H1 (cell line): Measurements from ENCODE around the gene ABCC6. TPM values are rescaled to one million over a fixed set of nuclear protein-coding genes. Genes with fewer than 3 reads are reported as not detected.

Source experiments
- CTCF ChIA-PET: fragments of 300-600 bp; sonication (Branson Sonifier 250); formaldehyde crosslinking; loops from one replicate; lab custom pipeline; 2021; ENCODE audit not compliant: partially characterized antibody; lab: Charles Lee
- POLR2A ChIA-PET: fragments of 300-600 bp; sonication (Branson Sonifier 250); formaldehyde crosslinking; loops from one replicate; lab custom pipeline; 2021; ENCODE audit warnings: inconsistent platforms; ENCODE audit not compliant: partially characterized antibody; lab: Charles Lee
- DNase-seq, 2 experiments: peaks; one replicate each; pipeline versions ENCODE4 v3.0.0 to v3.0.0-alpha.2; 2010 to 2022; ENCODE audit warnings: low spot score in 2 of 2, low read depth in 1 of 2, mixed read lengths in 1 of 2
- FAIRE-seq: peaks from 2 replicates; lab custom pipeline; 2011; peaks lifted over from hg19 to GRCh38; lab: Jason Lieb, UNC
- H2AFZ ChIP-seq: 2 replicates; pipeline ENCODE4 v1.8.1; 2012; ENCODE audit warnings: low read length, inconsistent platforms
- H2AK5ac ChIP-seq: 2 replicates; pipeline ENCODE4 v1.6.1; 2013; ENCODE audit warnings: low read depth, low read length
- H2BK120ac ChIP-seq: replicated peaks from 2 replicates; pipeline ENCODE3; 2013; ENCODE audit warnings: low read depth, low read length, inconsistent platforms
- H2BK12ac ChIP-seq: 2 replicates; pipeline ENCODE4 v1.6.1; 2013; ENCODE audit warnings: low read depth, low read length
- H2BK15ac ChIP-seq: 2 replicates; pipeline ENCODE4 v1.6.1; 2013; ENCODE audit warnings: low read length
- H2BK20ac ChIP-seq: 2 replicates; pipeline ENCODE4 v1.6.1; 2013; ENCODE audit warnings: low read length
- H2BK5ac ChIP-seq: 2 replicates; pipeline ENCODE4 v1.6.1; 2013; ENCODE audit warnings: low read depth, low read length
- H3K14ac ChIP-seq: 2 replicates; pipeline ENCODE4 v1.6.1; 2013; ENCODE audit warnings: inconsistent platforms; ENCODE audit not compliant: insufficient read length
- H3K18ac ChIP-seq: 2 replicates; pipeline ENCODE4 v1.6.1; 2013; ENCODE audit warnings: low read length; ENCODE audit errors: extremely low read depth
- H3K23ac ChIP-seq: 2 replicates; pipeline ENCODE4 v1.6.1; 2013; ENCODE audit warnings: inconsistent platforms; ENCODE audit not compliant: insufficient read length
- H3K23me2 ChIP-seq: 2 replicates; pipeline ENCODE4 v1.6.1; 2013; ENCODE audit warnings: low read depth, low read length
- H3K27ac ChIP-seq: 2 replicates; pipeline ENCODE4 v1.6.1; 2011; ENCODE audit warnings: low read depth, low read length, inconsistent platforms
- H3K27me3 ChIP-seq, 4 experiments: replicated peaks in 1 of 4; 1 replicate in 1 of 4; 2 replicates in 3 of 4; pipeline versions ENCODE4 v1.6.1 to v1.8.1; 2011 to 2013; ENCODE audit warnings: low read length in 3 of 4, mild to moderate bottlenecking in 3 of 4, inconsistent platforms in 2 of 4, mixed read lengths in 2 of 4, moderate library complexity in 1 of 4; ENCODE audit not compliant: control insufficient read depth in 3 of 4, insufficient read depth in 3 of 4; ENCODE audit errors: extremely low read depth in 1 of 4
- H3K36me3 ChIP-seq, 4 experiments: 2 replicates each; pipeline versions ENCODE4 v1.6.1 to v1.8.1; 2011 to 2013; ENCODE audit warnings: mild to moderate bottlenecking in 4 of 4, low read length in 3 of 4, moderate library complexity in 2 of 4, control low read depth in 1 of 4, inconsistent platforms in 1 of 4; ENCODE audit not compliant: insufficient read depth in 4 of 4, control insufficient read depth in 2 of 4
- H3K4ac ChIP-seq: replicated peaks from 2 replicates; pipeline ENCODE3; 2013; ENCODE audit warnings: low read length, low read depth, mixed read lengths, inconsistent platforms; ENCODE audit not compliant: insufficient read length
- H3K4me1 ChIP-seq, 4 experiments: replicated peaks in 1 of 4; 1 replicate in 1 of 4; 2 replicates in 3 of 4; pipeline versions ENCODE4 v1.6.1 to v1.8.1; 2011 to 2013; ENCODE audit warnings: low read length in 3 of 4, inconsistent platforms in 2 of 4, mixed read lengths in 1 of 4; ENCODE audit not compliant: insufficient read depth in 4 of 4, control insufficient read depth in 3 of 4
- H3K4me2 ChIP-seq, 2 experiments: 2 replicates each; pipeline versions ENCODE4 v1.6.1 to v1.8.1; 2011 to 2013; ENCODE audit warnings: low read depth in 2 of 2, low read length in 2 of 2, control low read depth in 1 of 2, inconsistent platforms in 1 of 2, mild to moderate bottlenecking in 1 of 2; ENCODE audit not compliant: insufficient read depth in 1 of 2
- H3K4me3 ChIP-seq, 4 experiments: fragments of 200-600, 300-600 bp in 1 of 4; sonication (generic), shearing (Covaris generic), sonication (Bioruptor Twin) in 1 of 4; 2 replicates each; pipeline versions ENCODE4 v1.5.1 to v1.8.1; 2011 to 2016; ENCODE audit warnings: low read length in 4 of 4, low read depth in 3 of 4, control low read depth in 2 of 4, inconsistent platforms in 2 of 4, mild to moderate bottlenecking in 2 of 4, mixed read lengths in 1 of 4, moderate library complexity in 1 of 4; ENCODE audit not compliant: insufficient read depth in 2 of 4; ENCODE audit errors: extremely low read depth in 1 of 4
- H3K56ac ChIP-seq: replicated peaks from 2 replicates; pipeline ENCODE3; 2013; ENCODE audit warnings: low read depth, mild to moderate bottlenecking, mixed read lengths, low read length, inconsistent platforms; ENCODE audit not compliant: insufficient read length
- H3K79me1 ChIP-seq: 2 replicates; pipeline ENCODE4 v1.6.1; 2013; ENCODE audit warnings: low read depth, low read length, control low read depth
- H3K79me2 ChIP-seq, 2 experiments: 2 replicates each; pipeline versions ENCODE4 v1.6.1 to v1.8.1; 2012 to 2013; ENCODE audit warnings: low read length in 2 of 2, mild to moderate bottlenecking in 2 of 2, inconsistent platforms in 1 of 2; ENCODE audit not compliant: insufficient read depth in 2 of 2, control insufficient read depth in 1 of 2
- H3K9ac ChIP-seq, 4 experiments: replicated peaks in 1 of 4; 1 replicate in 1 of 4; 2 replicates in 3 of 4; pipeline versions ENCODE4 v1.6.1 to v1.8.1; 2011 to 2013; ENCODE audit warnings: low read depth in 3 of 4, low read length in 3 of 4, control low read depth in 2 of 4, mild to moderate bottlenecking in 2 of 4, moderate library complexity in 2 of 4, inconsistent platforms in 1 of 4; ENCODE audit errors: extremely low read depth in 1 of 4
- H3K9me3 ChIP-seq, 2 experiments: 2 replicates each; pipeline versions ENCODE4 v1.6.1 to v1.8.1; 2012 to 2013; ENCODE audit warnings: mild to moderate bottlenecking in 2 of 2, moderate library complexity in 2 of 2, control low read depth in 1 of 2, inconsistent platforms in 1 of 2, low read depth in 1 of 2, low read length in 1 of 2, mixed read lengths in 1 of 2; ENCODE audit not compliant: insufficient read depth in 2 of 2
- H4K20me1 ChIP-seq, 2 experiments: replicated peaks in 1 of 2; 2 replicates each; pipeline versions ENCODE3 to v1.8.1; 2011 to 2013; ENCODE audit warnings: inconsistent platforms in 2 of 2, low read length in 2 of 2, mild to moderate bottlenecking in 1 of 2; ENCODE audit not compliant: insufficient read depth in 2 of 2, control insufficient read depth in 1 of 2
- H4K5ac ChIP-seq: 2 replicates; pipeline ENCODE4 v1.6.1; 2013; ENCODE audit warnings: low read length, low read depth, mixed read lengths, inconsistent platforms; ENCODE audit not compliant: insufficient read length
- H4K8ac ChIP-seq: 2 replicates; pipeline ENCODE4 v1.8.0; 2013; ENCODE audit warnings: mild to moderate bottlenecking, moderate library complexity, low read length, inconsistent platforms; ENCODE audit not compliant: insufficient read depth; ENCODE audit errors: extremely low read depth
- H4K91ac ChIP-seq: replicated peaks from 2 replicates; pipeline ENCODE3; 2013; ENCODE audit warnings: low read length, mixed read lengths, inconsistent platforms; ENCODE audit not compliant: insufficient read length
- ATF3 ChIP-seq: IDR thresholded peaks from 2 replicates; pipeline ENCODE4 v1.6.1; 2011; ENCODE audit warnings: low read depth, mild to moderate bottlenecking, low read length; ENCODE audit not compliant: insufficient read depth
- CREB1 ChIP-seq: IDR thresholded peaks from 2 replicates; pipeline ENCODE4 v1.6.1; 2012; ENCODE audit warnings: inconsistent platforms
- HDAC2 ChIP-seq, 2 experiments: fragments of 300-600 bp in 1 of 2; sonication (generic) in 1 of 2; IDR thresholded peaks; 2 replicates each; pipeline ENCODE4 v1.6.1; 2011 to 2012; ENCODE audit warnings: low read depth in 2 of 2, low read length in 2 of 2, mild to moderate bottlenecking in 2 of 2, moderate library complexity in 2 of 2, borderline replicate concordance in 1 of 2, inconsistent platforms in 1 of 2
- KDM1A ChIP-seq: fragments of 200-600, 300-600 bp; sonication (generic); IDR thresholded peaks from 2 replicates; pipeline ENCODE4 v1.7.1; 2016; ENCODE audit warnings: mild to moderate bottlenecking, low read length, borderline replicate concordance
- RAD21 ChIP-seq, 2 experiments: IDR thresholded peaks in 1 of 2; conservative IDR thresholded peaks in 1 of 2; 2 replicates each; pipeline ENCODE4 v1.6.1; 2011; ENCODE audit warnings: low read depth in 2 of 2, low read length in 2 of 2, improper control_type of control experiment in 1 of 2, inconsistent platforms in 1 of 2, mild to moderate bottlenecking in 1 of 2, moderate library complexity in 1 of 2
- SIRT6 ChIP-seq: IDR thresholded peaks from one replicate; pipeline ENCODE4 v1.7.1; 2012; ENCODE audit warnings: low read length, inconsistent platforms
- SIX5 ChIP-seq: IDR thresholded peaks from 2 replicates; pipeline ENCODE4 v1.6.1; 2011; ENCODE audit warnings: mild to moderate bottlenecking, low read depth, low read length
- WGBS, 2 experiments: shearing (Covaris generic) in 1 of 2; methylation state at CpG; one replicate each; pipeline versions ENCODE4 v1.1.6 to v1.1.7; 2013 to 2015; ENCODE audit warnings: low lambda C conversion rate in 2 of 2, mixed read lengths in 2 of 2, inconsistent platforms in 1 of 2, low coverage in 1 of 2, missing lambda C conversion rate in 1 of 2; ENCODE audit not compliant: insufficient replicate concordance in 2 of 2, insufficient coverage in 1 of 2, insufficient read length in 1 of 2; ENCODE audit errors: extremely low coverage in 1 of 2, missing lambda C conversion rate in 1 of 2; 5-methylcytosine and 5-hydroxymethylcytosine counted together
- polyA plus RNA-seq, 7 experiments: library from polyadenylated mRNA; depleted of rRNA in 3 of 7; stranded (reverse) in 5 of 7; unstranded in 2 of 7; fragments of >200 nt in 5 of 7; fragments of 200-250 nt in 2 of 7; gene quantifications; 1 replicate in 5 of 7; 2 replicates in 1 of 7; 4 replicates in 1 of 7; pipeline versions ENCODE4 v1.2.1 to v1.2.3, GENCODE V29; 2011 to 2013; ENCODE audit warnings: missing spikeins in 2 of 7, mixed read lengths in 2 of 7
- total RNA-seq: library from RNA; stranded (reverse); fragmentation: NEBNext Ultra II Directional; extraction: Animal tissue kit (Norgen Biotek cat#: 25700); gene quantifications from 2 replicates; pipeline ENCODE4 v1.2.1, GENCODE V29; 2021
- TF ChIP-seq, protein P1 (sequence below), 3 experiments: IDR thresholded peaks; 1 replicate in 2 of 3; 2 replicates in 1 of 3; pipeline versions ENCODE4 v1.5.1 to v1.6.1; 2011; ENCODE audit warnings: low read length in 3 of 3, mild to moderate bottlenecking in 3 of 3, inconsistent platforms in 2 of 3, low read depth in 1 of 3, moderate library complexity in 1 of 3; ENCODE audit not compliant: insufficient read depth in 1 of 3; ENCODE audit errors: control extremely low read depth in 1 of 3

ABCC6 gene
- total and polyA plus RNA-seq, 2 of the 8 experiments (the other 6 are each of a cell fraction or from before 2014, with no cell fraction given) = 1.6 to 1.8 TPM

DNA sequence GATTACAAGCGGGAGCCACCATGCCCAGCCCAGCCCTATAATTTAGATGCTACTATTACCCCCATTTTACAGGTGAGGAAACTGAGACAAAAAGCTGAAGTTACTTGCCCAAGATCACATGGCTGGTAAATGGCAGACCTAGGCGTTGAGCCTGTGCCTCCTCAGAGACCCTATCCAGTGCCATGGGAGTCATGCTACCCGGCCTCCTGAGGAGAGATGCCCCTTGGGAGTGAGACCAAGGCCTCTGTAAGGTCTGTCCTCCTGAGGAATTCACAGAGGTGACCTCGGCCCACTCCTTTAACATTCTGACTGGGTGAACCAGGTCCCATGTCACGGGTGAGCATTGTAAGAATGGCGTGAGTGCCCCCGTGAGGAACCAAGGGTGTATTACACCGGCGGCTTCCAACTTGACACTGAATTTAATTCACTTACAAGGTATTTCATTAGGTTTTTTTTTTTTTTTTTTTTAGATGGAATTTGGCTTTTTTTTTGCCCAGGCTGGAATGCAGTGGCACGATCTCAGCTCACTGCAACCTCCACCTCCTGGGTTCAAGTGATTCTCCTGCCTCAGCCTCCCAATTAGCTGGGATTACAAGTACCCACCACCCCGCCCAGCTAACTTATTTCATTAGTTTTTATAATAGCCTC lies 95.7 kb downstream of the ABCC6 start:
- ChIA-PET POLR2A (interaction anchor here (0.6 to 0.8 kb wide), 3 partner anchors 10 to 121 kb away, joined by 3 to 4 read pairs (median 4); no protein-coding TSS in a partner anchor), CTCF (interaction anchor here (0.6 to 2.7 kb wide), 15 partner anchors 8 to 507 kb away, joined by 3 to 16 read pairs (median 3); no protein-coding TSS in a partner anchor)
- WGBS, 2 experiments = 49% methylated on average over 11 of the region's 11 CpGs; no CpG with 5 or more reads in 1 of the 2 experiments
- H2BK15ac ChIP-seq = no peak overlapping the region
- no peaks in the 10 kb centered on the region for H3K27me3 ChIP-seq
- no peak overlapping the region for H3K4ac ChIP-seq
- TF ChIP-seq CREB1 = 0 out of 2 replicates have a peak, but pooled peaks have one; percentile 14
- TF ChIP-seq SIX5 = no peak
- TF ChIP-seq ATF3 = 0 out of 2 replicates have a peak, but pooled peaks have one; percentile 23
- TF ChIP-seq RAD21 (IDR thresholded peaks at IDR 0.05 in 1 of 2, conservative IDR thresholded peaks at IDR 0.05 in 1 of 2; ENCODE audit: low read depth in 2 of 2, low read length in 2 of 2) = peak; percentile 87 to 89
- TF ChIP-seq, protein P1, sequence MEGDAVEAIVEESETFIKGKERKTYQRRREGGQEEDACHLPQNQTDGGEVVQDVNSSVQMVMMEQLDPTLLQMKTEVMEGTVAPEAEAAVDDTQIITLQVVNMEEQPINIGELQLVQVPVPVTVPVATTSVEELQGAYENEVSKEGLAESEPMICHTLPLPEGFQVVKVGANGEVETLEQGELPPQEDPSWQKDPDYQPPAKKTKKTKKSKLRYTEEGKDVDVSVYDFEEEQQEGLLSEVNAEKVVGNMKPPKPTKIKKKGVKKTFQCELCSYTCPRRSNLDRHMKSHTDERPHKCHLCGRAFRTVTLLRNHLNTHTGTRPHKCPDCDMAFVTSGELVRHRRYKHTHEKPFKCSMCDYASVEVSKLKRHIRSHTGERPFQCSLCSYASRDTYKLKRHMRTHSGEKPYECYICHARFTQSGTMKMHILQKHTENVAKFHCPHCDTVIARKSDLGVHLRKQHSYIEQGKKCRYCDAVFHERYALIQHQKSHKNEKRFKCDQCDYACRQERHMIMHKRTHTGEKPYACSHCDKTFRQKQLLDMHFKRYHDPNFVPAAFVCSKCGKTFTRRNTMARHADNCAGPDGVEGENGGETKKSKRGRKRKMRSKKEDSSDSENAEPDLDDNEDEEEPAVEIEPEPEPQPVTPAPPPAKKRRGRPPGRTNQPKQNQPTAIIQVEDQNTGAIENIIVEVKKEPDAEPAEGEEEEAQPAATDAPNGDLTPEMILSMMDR (IDR thresholded peaks at IDR 0.05; ENCODE audit: control extremely low read depth in 1 of 3, insufficient read depth in 1 of 3, low read depth in 1 of 3, low read length in 3 of 3) = peak; percentile 66 to 72 (median 69)
- TF ChIP-seq SIRT6 = no peak
- 0 out of 4 replicates have a peak, but pooled peaks of 1 of the 2 experiments have one; percentile 35 for TF ChIP-seq HDAC2 (IDR thresholded peaks at IDR 0.05; ENCODE audit: borderline replicate concordance in 1 of 2, low read depth in 2 of 2, low read length in 2 of 2)
- peak; percentile 74 for TF ChIP-seq KDM1A
- no peak overlapping the region for H4K91ac ChIP-seq
- DNase-seq (peak; percentile 39 to 88), FAIRE-seq (peak; percentile 68)
- H2BK20ac ChIP-seq = no peak overlapping the region
- no peaks in the 10 kb centered on the region for H3K79me1 ChIP-seq
- H2BK12ac ChIP-seq = no peak overlapping the region
- H3K23ac ChIP-seq = no peak overlapping the region
- H3K36me3 ChIP-seq = peaks cover 11 to 48% (median 33%) of the 10 kb centered on the region in 4 experiments; a peak in 7 of 8 replicates
- H2BK5ac ChIP-seq = no peak overlapping the region
- H3K9ac ChIP-seq = no peak overlapping the region
- H2AK5ac ChIP-seq = no peak overlapping the region
- H3K79me2 ChIP-seq = no peaks in the 10 kb centered on the region; a peak in 1 of 4 replicates
- H2AFZ ChIP-seq = no peak overlapping the region
- no peak overlapping the region for H4K5ac ChIP-seq
- H3K18ac ChIP-seq = no peak overlapping the region
- no peak overlapping the region for H3K4me3 ChIP-seq
- H4K20me1 ChIP-seq = peaks cover 4% of the 10 kb centered on the region in 2 experiments
- no peaks in the 10 kb centered on the region for H3K4me1 ChIP-seq
- no peak overlapping the region for H3K14ac ChIP-seq
- peaks cover 0 to 7% of the 10 kb centered on the region in 2 experiments; a peak in 3 of 4 replicates for H3K9me3 ChIP-seq
- no peak overlapping the region for H2BK120ac ChIP-seq
- no peak overlapping the region for H3K56ac ChIP-seq
- H3K27ac ChIP-seq = no peak overlapping the region
- no peak overlapping the region for H3K4me2 ChIP-seq
- no peak overlapping the region for H4K8ac ChIP-seq
- no peaks in the 10 kb centered on the region; the same call in 1 of the 2 replicates for H3K23me2 ChIP-seq
